Progenitor cell of endocrine pancreas (in vitro differentiated cells): ENCODE measurements around the gene SCN8A. TPM values are rescaled to one million over a fixed set of nuclear protein-coding genes. Genes with fewer than 3 reads are reported as not detected.

Source experiments
- DNase-seq: peaks from one replicate; pipeline ENCODE4 v3.0.0; 2021; ENCODE audit warnings: low spot score; ENCODE audit not compliant: unreplicated experiment
- H3K27ac Mint-ChIP-seq: 2 replicates; pipeline ENCODE4 v1.8.0; 2021; ENCODE audit warnings: mild to moderate bottlenecking, moderate library complexity, mixed read lengths
- H3K27me3 Mint-ChIP-seq: 2 replicates; pipeline ENCODE4 v1.8.0; 2021; ENCODE audit warnings: mixed read lengths
- H3K36me3 Mint-ChIP-seq: 2 replicates; pipeline ENCODE4 v1.8.0; 2022; ENCODE audit warnings: mixed read lengths; ENCODE audit not compliant: insufficient read depth
- H3K4me1 Mint-ChIP-seq: 2 replicates; pipeline ENCODE4 v1.8.0; 2021; ENCODE audit warnings: low read depth, mixed read lengths
- H3K4me3 Mint-ChIP-seq: 2 replicates; pipeline ENCODE4 v1.8.0; 2021; ENCODE audit warnings: low read depth, mild to moderate bottlenecking, moderate library complexity, mixed read lengths
- H3K9me3 Mint-ChIP-seq: 2 replicates; pipeline ENCODE4 v1.8.0; 2021; ENCODE audit warnings: low read depth, mixed read lengths
- total RNA-seq: library from RNA; stranded (reverse); gene quantifications from 2 replicates; pipeline ENCODE4 v1.2.1, GENCODE V29; 2021
- TF ChIP-seq, protein P1 (sequence below): fragments of 200-600 bp; sonication (generic); IDR thresholded peaks from one replicate; pipeline ENCODE4 v1.5.0; 2021; ENCODE audit warnings: antibody characterized with exemption, mild to moderate bottlenecking; ENCODE audit not compliant: unreplicated experiment

The SCN8A gene
- total RNA-seq, 1 donor from 2014 or later = 9.8 TPM

DNA sequence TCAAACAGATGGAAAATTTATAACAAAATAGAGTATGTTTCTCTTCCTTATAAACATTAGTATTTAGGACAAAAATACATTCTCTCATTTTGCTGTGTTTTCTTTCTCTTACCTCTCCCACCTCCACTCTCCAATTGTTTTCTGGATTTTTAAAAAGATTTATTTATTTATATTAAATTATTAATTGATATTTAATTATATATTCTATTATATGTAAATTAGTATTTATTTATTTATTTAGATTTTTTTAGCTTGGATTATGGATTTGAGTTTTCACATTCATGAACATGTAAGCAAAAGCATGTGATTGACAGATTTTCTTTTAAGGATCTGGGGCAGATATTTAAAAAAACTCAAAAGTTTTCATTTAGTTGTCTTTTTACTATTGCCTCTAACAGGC lies 35.6 kb downstream of the SCN8A start:
- peaks cover 10% of the 10 kb centered on the region for H3K4me1 Mint-ChIP-seq
- no peak for DNase-seq
- H3K27me3 Mint-ChIP-seq = no peaks in the 10 kb centered on the region
- H3K36me3 Mint-ChIP-seq = no peaks in the 10 kb centered on the region
- H3K9me3 Mint-ChIP-seq = no peaks in the 10 kb centered on the region
- no peak overlapping the region for H3K4me3 Mint-ChIP-seq
- no peak overlapping the region for H3K27ac Mint-ChIP-seq
- TF ChIP-seq, protein P1, sequence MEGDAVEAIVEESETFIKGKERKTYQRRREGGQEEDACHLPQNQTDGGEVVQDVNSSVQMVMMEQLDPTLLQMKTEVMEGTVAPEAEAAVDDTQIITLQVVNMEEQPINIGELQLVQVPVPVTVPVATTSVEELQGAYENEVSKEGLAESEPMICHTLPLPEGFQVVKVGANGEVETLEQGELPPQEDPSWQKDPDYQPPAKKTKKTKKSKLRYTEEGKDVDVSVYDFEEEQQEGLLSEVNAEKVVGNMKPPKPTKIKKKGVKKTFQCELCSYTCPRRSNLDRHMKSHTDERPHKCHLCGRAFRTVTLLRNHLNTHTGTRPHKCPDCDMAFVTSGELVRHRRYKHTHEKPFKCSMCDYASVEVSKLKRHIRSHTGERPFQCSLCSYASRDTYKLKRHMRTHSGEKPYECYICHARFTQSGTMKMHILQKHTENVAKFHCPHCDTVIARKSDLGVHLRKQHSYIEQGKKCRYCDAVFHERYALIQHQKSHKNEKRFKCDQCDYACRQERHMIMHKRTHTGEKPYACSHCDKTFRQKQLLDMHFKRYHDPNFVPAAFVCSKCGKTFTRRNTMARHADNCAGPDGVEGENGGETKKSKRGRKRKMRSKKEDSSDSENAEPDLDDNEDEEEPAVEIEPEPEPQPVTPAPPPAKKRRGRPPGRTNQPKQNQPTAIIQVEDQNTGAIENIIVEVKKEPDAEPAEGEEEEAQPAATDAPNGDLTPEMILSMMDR = no peak

DNA sequence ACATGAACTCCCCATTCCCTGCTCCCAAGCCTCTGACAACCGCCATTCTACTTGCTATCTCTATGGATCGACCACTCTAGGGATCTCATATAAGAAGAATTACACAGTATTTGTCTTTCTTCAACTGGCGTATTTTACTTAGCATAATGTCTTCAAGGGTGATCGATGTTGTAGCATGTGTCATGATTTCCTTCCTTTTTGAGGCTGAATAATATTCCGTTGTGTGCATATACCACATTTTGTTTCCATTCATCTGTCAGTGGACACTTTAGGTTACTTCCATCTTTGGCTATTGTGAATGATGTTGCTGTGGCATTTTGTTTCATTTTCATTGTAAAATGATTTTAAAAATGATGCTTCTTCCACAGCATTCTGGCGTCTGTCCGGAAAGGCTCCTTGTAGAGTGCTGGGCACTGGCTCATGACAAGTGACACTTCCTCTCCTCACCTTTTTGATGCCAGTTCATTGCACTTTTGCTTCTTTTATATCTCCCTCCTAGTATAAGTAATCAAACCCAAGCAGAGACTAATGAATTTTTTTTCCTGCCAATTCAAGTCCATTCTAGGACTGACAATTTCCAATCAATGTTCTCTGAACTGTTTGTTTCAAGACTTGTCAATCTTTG lies 39.3 kb downstream of the SCN8A start:
- DNase-seq = no peak
- H3K9me3 Mint-ChIP-seq = no peaks in the 10 kb centered on the region
- no peak overlapping the region for H3K27ac Mint-ChIP-seq
- H3K36me3 Mint-ChIP-seq = no peaks in the 10 kb centered on the region
- no peaks in the 10 kb centered on the region for H3K27me3 Mint-ChIP-seq
- H3K4me1 Mint-ChIP-seq = peaks cover 10% of the 10 kb centered on the region
- H3K4me3 Mint-ChIP-seq = no peak overlapping the region
- TF ChIP-seq, protein P1 = no peak

DNA sequence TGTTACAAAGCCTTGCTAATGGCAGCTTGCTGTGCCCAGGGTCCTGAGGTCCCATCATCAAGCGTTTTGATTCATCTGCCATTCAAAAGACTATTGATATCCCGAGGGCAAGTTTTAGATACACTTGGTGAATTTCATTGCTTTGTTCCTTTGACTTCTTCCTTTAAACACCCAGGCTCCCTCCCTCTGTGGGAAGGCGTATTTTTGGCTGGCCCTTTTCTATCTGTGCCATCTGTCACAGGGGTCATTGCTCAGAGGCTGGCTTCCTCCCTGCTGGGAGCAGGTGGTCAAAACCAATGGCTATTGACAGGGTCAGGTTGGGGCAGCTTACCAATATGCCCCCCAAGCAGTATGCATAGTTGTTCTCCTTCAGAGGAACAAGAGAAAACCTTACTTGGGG lies 40.0 kb downstream of the SCN8A start:
- Mint-ChIP-seq H3K27me3 (no peaks in the 10 kb centered on the region), H3K4me3 (no peak overlapping the region), H3K4me1 (peaks cover 4% of the 10 kb centered on the region), H3K9me3 (no peaks in the 10 kb centered on the region), H3K27ac (no peak overlapping the region), H3K36me3 (no peaks in the 10 kb centered on the region)
- no peak for DNase-seq
- TF ChIP-seq, protein P1 = no peak

DNA sequence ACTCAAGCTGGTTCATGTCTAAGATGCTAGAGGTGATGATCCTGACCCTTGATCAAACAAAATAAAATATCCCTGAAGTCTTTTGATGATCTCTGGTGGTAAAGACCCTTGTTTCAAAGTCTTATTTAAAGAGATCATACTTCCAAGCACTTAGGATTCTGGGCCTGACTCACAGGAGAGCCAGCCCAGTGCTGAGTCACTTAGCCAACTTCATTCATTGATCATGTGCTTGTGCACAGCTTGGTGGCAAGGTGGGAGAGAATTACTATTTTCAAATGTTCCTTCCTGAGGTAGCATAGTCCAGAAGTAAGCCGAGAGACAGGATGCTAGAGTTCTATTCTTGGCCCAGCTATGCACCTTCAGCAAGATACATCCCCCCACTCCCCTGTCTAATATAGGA lies 40.6 kb downstream of the SCN8A start:
- Mint-ChIP-seq H3K27ac (no peak overlapping the region), H3K27me3 (no peaks in the 10 kb centered on the region), H3K9me3 (no peaks in the 10 kb centered on the region), H3K36me3 (no peaks in the 10 kb centered on the region), H3K4me3 (no peak overlapping the region), H3K4me1 (no peaks in the 10 kb centered on the region)
- TF ChIP-seq, protein P1 = no peak
- DNase-seq = no peak

DNA sequence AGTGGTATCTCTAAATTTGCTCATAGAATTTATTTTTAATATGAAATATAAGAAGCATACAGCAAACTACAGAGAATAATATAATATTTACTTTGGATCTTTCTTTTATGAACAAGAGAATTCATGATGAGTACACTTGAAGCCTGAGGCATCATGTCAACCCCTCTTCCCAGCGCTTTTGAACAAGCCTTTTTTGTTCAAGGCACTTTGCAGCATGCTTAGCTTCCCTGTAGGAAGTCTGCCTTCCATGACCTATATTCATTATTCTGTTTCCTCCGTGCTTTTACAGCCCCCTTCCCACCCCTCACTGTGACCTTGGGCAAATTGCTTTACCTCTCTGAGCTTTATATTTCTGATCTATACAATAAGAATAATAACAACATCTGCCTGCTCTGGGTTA lies 41.6 kb downstream of the SCN8A start:
- no peak for DNase-seq
- Mint-ChIP-seq H3K27me3 (no peaks in the 10 kb centered on the region), H3K4me1 (no peaks in the 10 kb centered on the region), H3K36me3 (peaks cover 6% of the 10 kb centered on the region), H3K27ac (no peak overlapping the region), H3K9me3 (peaks cover 7% of the 10 kb centered on the region), H3K4me3 (no peak overlapping the region)
- TF ChIP-seq, protein P1 = no peak
